ENCODE measurements around the gene MTOR.
"Not testable (repeated sequence)": the region's sequence is repeated elsewhere in the genome, so short reads cannot be mapped to it uniquely, and the experiment has no call there.

The MTOR gene

GRCh38 chr1:11109047-11109760 is 153.1 kb downstream of the MTOR start:
- no peak for TF ChIP-seq CTCF (IDR thresholded peaks at IDR 0.05; ENCODE audit: borderline replicate concordance, control extremely low read depth, extremely low read depth, insufficient read depth, missing control alignments)
- in situ Hi-C loops (cut with MboI; ENCODE audit: low sequenced_read_pairs, unreplicated experiment) = no loop called here
- DNase-seq (ENCODE audit: low spot score) = no peak

- in situ Hi-C loops (cut with MboI; ENCODE audit: low sequenced_read_pairs, unreplicated experiment) = no loop called here
- no peak for DNase-seq (ENCODE audit: low spot score)
- no peak for TF ChIP-seq CTCF (IDR thresholded peaks at IDR 0.05; ENCODE audit: borderline replicate concordance, control extremely low read depth, extremely low read depth, insufficient read depth, missing control alignments)
Measured at GRCh38 chr1:11107599-11107998, 154.8 kb downstream of the MTOR start.

- no peak for TF ChIP-seq CTCF (IDR thresholded peaks at IDR 0.05; ENCODE audit: borderline replicate concordance, control extremely low read depth, extremely low read depth, insufficient read depth, missing control alignments)
- in situ Hi-C loops (cut with MboI; ENCODE audit: low sequenced_read_pairs, unreplicated experiment) = no loop called here
- no peak for DNase-seq (ENCODE audit: low spot score)
Measured at GRCh38 chr1:11105586-11105985, 156.8 kb downstream of the MTOR start.

GRCh38 chr1:11101347-11101746 is 161.0 kb downstream of the MTOR start:
- DNase-seq (ENCODE audit: low spot score) = no peak
- no peak for TF ChIP-seq CTCF (IDR thresholded peaks at IDR 0.05; ENCODE audit: borderline replicate concordance, control extremely low read depth, extremely low read depth, insufficient read depth, missing control alignments)
- in situ Hi-C loops (cut with MboI; ENCODE audit: low sequenced_read_pairs, unreplicated experiment) = no loop called here

GRCh38 chr1:11100806-11101205 is 161.5 kb downstream of the MTOR start:
- DNase-seq (ENCODE audit: low spot score); in situ Hi-C loops (cut with MboI; ENCODE audit: low sequenced_read_pairs, unreplicated experiment): not testable (repeated sequence)

GRCh38 chr1:11100149-11100493 is 162.2 kb downstream of the MTOR start:
- TF ChIP-seq CTCF (IDR thresholded peaks at IDR 0.05; ENCODE audit: borderline replicate concordance, control extremely low read depth, extremely low read depth, insufficient read depth, missing control alignments) = no peak
- DNase-seq (ENCODE audit: low spot score) = no peak
- in situ Hi-C loops (cut with MboI; ENCODE audit: low sequenced_read_pairs, unreplicated experiment) = no loop called here

DNA sequence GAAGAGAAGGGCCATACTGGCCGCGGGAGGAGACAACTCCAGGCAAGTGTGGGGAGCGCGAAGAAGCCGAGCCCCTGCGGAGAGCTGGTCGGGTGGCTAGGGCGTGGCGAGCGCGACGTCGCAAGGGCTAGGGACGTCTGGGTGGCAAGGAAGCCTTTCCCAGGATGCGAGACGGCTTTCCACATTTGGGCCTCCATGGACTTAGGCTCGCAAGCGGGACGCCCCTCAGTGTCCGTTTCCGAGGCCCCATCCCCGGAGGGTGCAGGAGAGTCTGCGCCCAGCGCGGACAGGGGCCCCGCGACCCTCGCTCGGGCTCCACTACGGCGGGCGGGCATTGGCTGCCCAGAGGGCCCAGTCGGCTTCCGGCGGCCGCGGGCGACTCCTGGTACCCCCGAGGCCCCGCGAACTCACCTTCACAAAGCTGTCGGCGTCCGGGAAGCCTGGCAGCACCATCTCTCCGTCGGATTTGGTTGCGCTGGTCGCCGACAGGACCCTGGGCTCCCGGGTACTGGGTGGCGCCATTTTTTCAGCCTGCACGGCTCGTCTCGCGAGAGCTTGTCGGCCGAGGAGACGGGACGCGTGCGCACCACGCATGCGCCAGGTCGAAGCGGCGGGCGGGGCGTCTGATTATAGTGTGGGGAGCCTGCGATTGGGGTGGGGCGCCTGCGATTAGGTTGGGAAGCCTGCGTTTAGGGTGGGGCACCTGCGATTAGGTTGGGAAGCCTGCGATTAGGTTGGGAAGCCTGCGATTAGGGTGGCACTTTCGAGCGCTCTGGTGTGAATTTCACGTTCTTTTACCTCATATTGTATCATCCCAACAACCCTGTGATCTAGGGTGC is 162.8 kb downstream of the MTOR start, which contains the start of gene EXOSC10:
TSS of gene EXOSC10 (minus strand) at position 560 of the 839 bp plus-strand sequence. CDS start at position 522, 38 bp downstream.
- peak; percentile 98 for DNase-seq (ENCODE audit: low spot score)
- in situ Hi-C loops (cut with MboI; ENCODE audit: low sequenced_read_pairs, unreplicated experiment) = no loop called here
- no peak for TF ChIP-seq CTCF (IDR thresholded peaks at IDR 0.05; ENCODE audit: borderline replicate concordance, control extremely low read depth, extremely low read depth, insufficient read depth, missing control alignments)

Data from GM13976 (cell line).